GM19455 (cell line): ENCODE data around the gene AMBRA1.
"Not testable (repeated sequence)": the region's sequence is repeated elsewhere in the genome, so short reads cannot be mapped to it uniquely, and the experiment has no call there.

Source experiments
- ATAC-seq: cut with Tn5 transposase; IDR thresholded peaks from one replicate; pipeline ENCODE4 v1.9.1; 2021; ENCODE audit not compliant: unreplicated experiment

The AMBRA1 gene

GRCh38 chr11:46387456-46387855 is 206.4 kb downstream of the AMBRA1 start:
- no peak for ATAC-seq

- ATAC-seq = no peak
Observed at GRCh38 chr11:46386674-46387073, 207.1 kb downstream of the AMBRA1 start.

- ATAC-seq = no peak
Observed at GRCh38 chr11:46386005-46386578, 207.7 kb downstream of the AMBRA1 start.

GRCh38 chr11:46385169-46386004 is 208.4 kb downstream of the AMBRA1 start:
- ATAC-seq = no peak

- no peak for ATAC-seq
Observed at GRCh38 chr11:46383974-46384701, 209.7 kb downstream of the AMBRA1 start.

- no peak for ATAC-seq
Observed at GRCh38 chr11:46383404-46383758, 210.4 kb downstream of the AMBRA1 start.

GRCh38 chr11:46382646-46383403 is 211.0 kb downstream of the AMBRA1 start:
- ATAC-seq = no peak

- ATAC-seq = no peak
Observed at GRCh38 chr11:46381819-46382645, 211.8 kb downstream of the AMBRA1 start.

- ATAC-seq = no peak
Observed at GRCh38 chr11:46381048-46381818, 212.6 kb downstream of the AMBRA1 start, which contains the start of gene MDK. TSS of gene MDK (plus strand) at chr11:46381669. CDS start at chr11:46382058, 389 bp downstream.

GRCh38 chr11:46380340-46381047 is 213.3 kb downstream of the AMBRA1 start:
- ATAC-seq = no peak

GRCh38 chr11:46379482-46380293 is 214.1 kb downstream of the AMBRA1 start:
- not testable (repeated sequence) for ATAC-seq

- ATAC-seq = no peak
Observed at GRCh38 chr11:46378811-46379481, 214.9 kb downstream of the AMBRA1 start.

- ATAC-seq = no peak
Observed at GRCh38 chr11:46378296-46378695, 215.5 kb downstream of the AMBRA1 start.

- ATAC-seq = no peak
Observed at GRCh38 chr11:46377831-46378230, 216.0 kb downstream of the AMBRA1 start.

- no peak for ATAC-seq
Observed at GRCh38 chr11:46377290-46377689, 216.5 kb downstream of the AMBRA1 start.

- no peak for ATAC-seq
Observed at GRCh38 chr11:46376258-46377050, 217.4 kb downstream of the AMBRA1 start.
